Forelimb muscle (tissue), 1 donor: ENCODE data around the gene PNMA8A. TPM values are rescaled to one million over a fixed set of nuclear protein-coding genes. Genes with fewer than 3 reads are reported as not detected.
A peak's percentile ranks its signal among the peaks of the same experiment; 100 is the strongest.

ENCODE experiments used
- DNase-seq: peaks from one replicate; pipeline ENCODE4 v3.0.0-alpha.2; 2013; ENCODE audit warnings: low read depth
- polyA plus RNA-seq: library from polyadenylated mRNA; unstranded; fragments of 120-200 nt; gene quantifications from one replicate; pipeline ENCODE4 v1.2.1, GENCODE V29; 2013; ENCODE audit not compliant: insufficient read length

Gene PNMA8A
- polyA plus RNA-seq, 1 donor, result 35.9 TPM

- no peak for DNase-seq
Observed at GRCh38 chr19:46492841-46493235, 21.5 kb upstream of the PNMA8A start.

GRCh38 chr19:46491975-46492682, 20.8 kb upstream of the PNMA8A start:
- DNase-seq, result no peak

GRCh38 chr19:46490774-46491173, 19.4 kb upstream of the PNMA8A start:
- no peak for DNase-seq

GRCh38 chr19:46489445-46490272, 18.3 kb upstream of the PNMA8A start:
- DNase-seq, result no peak

GRCh38 chr19:46488551-46488950, 17.2 kb upstream of the PNMA8A start:
- DNase-seq, result no peak

GRCh38 chr19:46487802-46488445, 16.6 kb upstream of the PNMA8A start:
- no peak for DNase-seq

- DNase-seq, result no peak
Observed at GRCh38 chr19:46487178-46487801, 15.9 kb upstream of the PNMA8A start.

- DNase-seq, result no peak
Observed at GRCh38 chr19:46486358-46486757, 15.0 kb upstream of the PNMA8A start.

- DNase-seq, result no peak
Observed at GRCh38 chr19:46484656-46485055, 13.3 kb upstream of the PNMA8A start.

- DNase-seq, result no peak
Observed at GRCh38 chr19:46482631-46483030, 11.3 kb upstream of the PNMA8A start.

- DNase-seq, result peak; percentile 94
Observed at GRCh38 chr19:46481947-46482346, 10.6 kb upstream of the PNMA8A start.

- DNase-seq, result peak; percentile 60
Observed at GRCh38 chr19:46481223-46481848, 10.0 kb upstream of the PNMA8A start.

GRCh38 chr19:46480415-46480814, 9.1 kb upstream of the PNMA8A start:
- DNase-seq, result peak; percentile 97

- DNase-seq, result no peak
Observed at GRCh38 chr19:46478356-46478986, 7.1 kb upstream of the PNMA8A start.

GRCh38 chr19:46475986-46476385, 4.6 kb upstream of the PNMA8A start:
- DNase-seq, result no peak

GRCh38 chr19:46474211-46474610, 2.8 kb upstream of the PNMA8A start:
- DNase-seq, result no peak

- DNase-seq, result no peak
Observed at GRCh38 chr19:46472592-46472991, 1.2 kb upstream of the PNMA8A start.

GRCh38 chr19:46471811-46472543, 614 bp upstream of the PNMA8A start:
- DNase-seq, result no peak

GRCh38 chr19:46470376-46470775, 987 bp downstream of the PNMA8A start:
- DNase-seq, result no peak

- no peak for DNase-seq
Observed at GRCh38 chr19:46469541-46470185, 1.7 kb downstream of the PNMA8A start.
